ENCODE measurements around the gene FAHD2A.
"Not testable (repeated sequence)": the region's sequence is repeated elsewhere in the genome, so short reads cannot be mapped to it uniquely, and the experiment has no call there.

FAHD2A gene

GRCh38 chr2:95376311-95377215 is 25.9 kb upstream of the FAHD2A start:
- no peak for DNase-seq

- DNase-seq = no peak
These were observed 25.0 kb upstream of the FAHD2A start for GRCh38 chr2:95377216-95378123.

DNA sequence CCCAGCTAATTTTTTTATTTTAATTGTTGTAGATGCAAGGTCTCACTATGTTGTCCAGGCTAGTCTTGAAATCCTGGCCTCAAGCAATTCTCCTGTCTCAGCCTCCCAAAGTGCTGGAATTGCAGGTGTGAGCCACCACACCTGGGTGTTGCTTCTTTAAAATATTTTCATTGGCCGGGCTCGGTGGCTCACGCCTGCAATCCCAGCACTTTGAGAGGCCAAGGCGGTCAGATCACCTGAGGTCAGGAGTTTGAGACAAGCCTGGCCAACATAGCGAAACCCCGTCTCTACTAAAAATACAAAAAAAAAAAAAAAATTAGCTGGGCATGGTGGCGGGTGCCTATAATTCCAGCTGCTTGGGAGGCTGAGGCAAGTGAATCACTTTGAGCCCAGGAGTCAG is 24.2 kb upstream of the FAHD2A start:
- DNase-seq = not testable (repeated sequence)

DNA sequence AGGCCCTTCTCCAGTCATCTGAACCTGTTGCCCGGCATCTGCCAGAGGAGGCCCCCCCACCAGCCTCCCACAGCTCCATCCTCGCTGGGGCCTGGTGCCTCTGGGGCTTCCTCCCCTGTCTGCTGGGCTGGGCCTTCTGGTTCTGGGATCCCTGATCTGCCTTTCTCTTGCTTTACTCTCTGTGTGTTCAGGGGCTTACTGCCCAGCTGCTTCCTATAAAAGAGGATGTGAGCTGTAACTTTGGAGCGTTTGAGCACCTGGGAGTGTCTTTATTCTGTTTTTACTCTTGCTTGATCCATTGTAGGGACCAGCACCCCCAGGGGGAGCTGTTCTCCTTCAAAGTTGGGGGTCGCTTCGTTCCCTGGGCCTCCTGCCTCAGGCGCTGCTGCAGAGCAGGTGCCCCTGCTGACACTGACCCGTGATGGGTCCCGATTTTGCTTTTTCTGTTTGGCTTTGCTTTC is 23.1 kb upstream of the FAHD2A start:
- no peak for DNase-seq

DNA sequence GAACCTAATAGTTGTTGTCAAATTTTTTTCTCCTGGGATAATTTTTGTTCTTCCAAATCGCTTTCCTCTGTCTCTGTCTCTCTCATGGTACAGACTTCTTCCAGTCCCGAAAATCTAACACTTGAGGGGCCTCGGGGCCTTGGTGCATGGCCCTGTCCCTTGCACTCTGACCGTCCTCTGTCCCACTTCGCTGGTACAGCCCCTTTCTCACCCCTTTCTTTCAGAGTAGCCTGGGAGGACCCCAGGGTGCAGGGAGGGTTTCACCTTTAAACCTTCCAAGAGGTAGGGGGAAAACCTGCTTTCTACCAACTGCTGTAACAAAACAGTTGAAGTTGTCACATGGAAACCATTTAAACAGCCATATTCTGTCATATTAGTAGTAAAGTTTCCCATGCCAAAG is 22.2 kb upstream of the FAHD2A start:
- DNase-seq = no peak

- no peak for DNase-seq
These were observed 21.8 kb upstream of the FAHD2A start for GRCh38 chr2:95380731-95381130.

- DNase-seq = no peak
These were observed 21.0 kb upstream of the FAHD2A start for GRCh38 chr2:95381212-95382191.

DNA sequence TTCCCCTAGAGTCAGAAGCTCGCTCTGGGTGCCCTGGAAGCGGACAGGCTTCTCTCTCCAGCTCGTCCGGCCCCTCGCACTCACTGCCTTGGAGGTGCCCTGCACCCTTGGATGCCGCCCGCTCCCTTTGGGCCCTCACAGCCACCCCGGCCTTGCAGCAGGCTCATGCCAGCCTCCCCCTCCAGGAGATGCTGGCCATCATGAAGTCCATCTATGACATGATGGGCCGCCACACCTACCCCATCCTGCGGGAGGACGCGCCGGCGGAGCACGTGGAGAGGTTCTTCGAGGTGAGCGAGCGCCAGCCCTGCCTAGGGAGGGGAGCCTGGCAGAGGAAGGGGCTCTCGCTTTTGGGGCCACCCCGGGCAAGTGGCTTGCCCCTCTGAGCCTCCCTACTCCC is 20.3 kb upstream of the FAHD2A start:
- DNase-seq = no peak

DNA sequence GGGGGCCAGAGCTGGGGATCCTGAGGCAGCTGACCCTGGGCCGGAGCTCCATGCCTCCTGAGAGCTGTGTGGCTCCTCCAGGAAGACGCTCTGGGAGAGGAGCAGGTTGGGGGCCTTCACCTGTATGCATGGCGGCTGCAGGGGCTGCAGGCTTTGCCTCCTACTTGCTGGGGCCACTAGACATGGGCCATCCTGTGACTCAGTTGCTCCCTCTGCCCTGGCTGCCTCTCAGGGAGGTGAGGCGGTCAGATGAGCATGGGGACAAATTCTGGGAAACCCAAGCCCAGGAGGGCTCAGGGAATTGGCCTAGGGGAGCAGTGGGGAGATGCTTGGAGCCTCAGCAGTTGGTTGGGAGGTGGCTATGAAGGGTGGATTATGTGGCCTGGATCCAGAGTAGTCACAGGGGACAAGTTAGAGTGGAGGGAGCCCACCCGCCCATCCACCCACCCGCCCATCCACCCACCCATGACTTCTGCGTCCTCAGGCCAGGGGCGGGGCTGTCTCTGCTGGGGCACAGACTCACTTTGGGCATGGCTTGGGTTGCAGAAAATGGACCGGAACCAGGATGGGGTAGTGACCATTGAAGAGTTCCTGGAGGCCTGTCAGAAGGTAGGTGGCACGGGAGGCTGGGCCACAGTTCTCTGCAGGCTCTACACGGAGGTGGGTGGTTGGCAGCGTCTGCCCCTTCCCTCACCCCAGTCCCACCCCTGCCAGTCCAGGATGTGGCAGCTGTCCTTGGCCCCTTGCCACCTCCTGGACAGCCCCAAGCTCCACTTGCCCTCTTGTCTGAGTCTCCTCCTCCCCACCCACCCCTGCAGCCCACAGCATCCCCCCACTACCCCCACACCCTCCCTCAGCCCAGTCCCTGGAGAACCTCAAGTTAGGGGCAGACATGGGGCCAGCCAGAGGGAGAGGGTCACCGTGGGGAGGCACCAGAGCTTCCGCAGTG is 19.5 kb upstream of the FAHD2A start:
- DNase-seq = no peak

- no peak for DNase-seq
These were observed 18.9 kb upstream of the FAHD2A start for GRCh38 chr2:95383635-95384027.

GRCh38 chr2:95384854-95385569 is 17.5 kb upstream of the FAHD2A start:
- no peak for DNase-seq

GRCh38 chr2:95385570-95385984 is 16.9 kb upstream of the FAHD2A start:
- no peak for DNase-seq

GRCh38 chr2:95386031-95386430 is 16.5 kb upstream of the FAHD2A start:
- no peak for DNase-seq

- no peak for DNase-seq
These were observed 15.2 kb upstream of the FAHD2A start for GRCh38 chr2:95387358-95387757.

GRCh38 chr2:95388091-95388692 is 14.3 kb upstream of the FAHD2A start:
- no peak for DNase-seq

GRCh38 chr2:95388856-95389244 is 13.7 kb upstream of the FAHD2A start:
- no peak for DNase-seq

- no peak for DNase-seq
These were observed 13.0 kb upstream of the FAHD2A start for GRCh38 chr2:95389245-95390119.

DNA sequence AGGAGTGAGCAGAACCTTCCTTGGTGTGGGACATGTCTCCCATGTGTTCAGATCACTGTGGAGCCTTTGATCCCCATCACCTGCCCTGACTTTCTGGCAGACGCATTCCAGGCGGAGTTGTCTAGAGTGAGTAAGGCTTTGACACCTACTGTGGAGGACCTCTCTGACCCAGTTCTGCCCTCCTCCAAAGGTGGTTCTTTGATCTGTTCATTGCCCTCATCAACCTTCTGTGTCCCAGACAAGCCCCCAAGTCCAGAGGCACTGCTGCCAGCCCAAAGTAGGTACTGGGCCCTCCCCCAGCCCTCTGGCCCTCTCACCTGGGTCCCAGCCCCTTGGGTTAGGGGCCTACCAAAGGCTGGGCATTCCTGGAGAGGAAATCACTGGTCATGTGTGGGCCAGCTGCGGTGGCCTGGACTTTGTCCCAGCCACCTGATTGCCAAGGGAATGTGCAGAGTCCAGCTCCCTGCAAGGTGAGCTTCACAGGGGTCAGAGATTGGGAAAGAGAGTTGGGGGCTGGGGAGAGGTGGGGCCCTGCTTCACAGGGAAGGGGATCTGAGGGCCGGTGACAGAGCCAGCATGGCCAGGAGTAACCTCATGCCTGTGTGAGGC is 12.1 kb upstream of the FAHD2A start:
- no peak for DNase-seq

GRCh38 chr2:95390881-95391321 is 11.6 kb upstream of the FAHD2A start:
- no peak for DNase-seq
